Stimulated activated CD4-positive, alpha-beta T cell treated with anti-CD3 and anti-CD28 coated beads, TNF-alpha, amount 100 ng/mL, for 1 hour (primary cell): ENCODE data around the gene RGS12.

ENCODE experiments used
- DNase-seq, 3 donors: peaks; one replicate each; pipeline ENCODE4 v3.0.0-alpha.2; 2020; ENCODE audit warnings: low read depth in 3 of 3, low spot score in 1 of 3

RGS12 gene

GRCh38 chr4:3331511-3332394, 38.9 kb downstream of the RGS12 start:
- no peak for DNase-seq

- no peak for DNase-seq
Measured at GRCh38 chr4:3332498-3332897, 39.7 kb downstream of the RGS12 start.

- DNase-seq = no peak
Measured at GRCh38 chr4:3334316-3334715, 41.5 kb downstream of the RGS12 start.

- DNase-seq = no peak
Measured at GRCh38 chr4:3335385-3335784, 42.6 kb downstream of the RGS12 start.

GRCh38 chr4:3335982-3336381, 43.2 kb downstream of the RGS12 start:
- no peak for DNase-seq

GRCh38 chr4:3336382-3337356, 43.8 kb downstream of the RGS12 start:
- DNase-seq = no peak

GRCh38 chr4:3337357-3337732, 44.5 kb downstream of the RGS12 start:
- no peak for DNase-seq

- no peak for DNase-seq
Measured at GRCh38 chr4:3337811-3338210, 45.0 kb downstream of the RGS12 start.

GRCh38 chr4:3338321-3338838, 45.6 kb downstream of the RGS12 start:
- no peak for DNase-seq

- no peak for DNase-seq
Measured at GRCh38 chr4:3338976-3339531, 46.2 kb downstream of the RGS12 start.

- no peak for DNase-seq
Measured at GRCh38 chr4:3339577-3339976, 46.8 kb downstream of the RGS12 start.

GRCh38 chr4:3340038-3340699, 47.3 kb downstream of the RGS12 start:
- no peak for DNase-seq

- no peak for DNase-seq
Measured at GRCh38 chr4:3340700-3341083, 47.9 kb downstream of the RGS12 start.

- no peak for DNase-seq
Measured at GRCh38 chr4:3341760-3342159, 48.9 kb downstream of the RGS12 start.

GRCh38 chr4:3342182-3342854, 49.5 kb downstream of the RGS12 start:
- DNase-seq = no peak
